RWPE1 (cell line): ENCODE measurements around the gene PKHD1.

Source experiments
- CTCF ChIA-PET: fragments of 350-600 bp; sonication (Branson Sonifier 250); formaldehyde crosslinking; extraction: SDS; loops from one replicate; lab custom pipeline; 2021; lab: Yijun Ruan, JAX
- POLR2A ChIA-PET: fragments of 400-600 bp; formaldehyde crosslinking; extraction: SDS; loops from one replicate; lab custom pipeline; 2020; ENCODE audit warnings: antibody characterized with exemption; ENCODE audit not compliant: low non-redundant PET; lab: Yijun Ruan, JAX
- DNase-seq: peaks from one replicate; pipeline ENCODE4 v3.0.0; 2012; ENCODE audit warnings: low spot score
- H3K27ac ChIP-seq: fragments of 450-650 bp; 2 replicates; pipeline ENCODE4 v1.5.1; 2017
- TF ChIP-seq, protein P1 (sequence below): fragments of 450-650 bp; conservative IDR thresholded peaks from 2 replicates; pipeline ENCODE4 v1.5.1; 2017; ENCODE audit warnings: low read depth, mild to moderate bottlenecking

PKHD1 gene

DNA sequence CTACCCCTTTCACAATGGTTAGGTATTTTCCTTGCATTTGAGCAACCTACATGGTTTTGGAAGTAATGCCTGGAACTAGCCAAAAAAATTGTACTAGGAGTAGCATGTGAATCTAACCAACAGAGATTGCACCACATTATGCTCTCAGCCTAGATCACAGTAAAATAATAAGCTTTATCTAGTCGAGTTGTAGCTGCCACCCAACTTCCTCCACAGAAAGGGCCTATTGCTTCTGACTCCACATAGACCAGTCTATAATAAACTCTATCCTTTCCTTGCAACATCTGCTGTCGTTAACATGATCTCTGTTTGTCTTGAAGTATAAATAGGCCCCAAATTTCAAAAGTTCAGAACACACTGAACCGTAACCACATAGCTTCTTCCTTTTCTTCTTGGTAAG is 375.5 kb downstream of the PKHD1 start:
- CTCF ChIA-PET = no interaction called here
- DNase-seq = no peak
- TF ChIP-seq, protein P1, sequence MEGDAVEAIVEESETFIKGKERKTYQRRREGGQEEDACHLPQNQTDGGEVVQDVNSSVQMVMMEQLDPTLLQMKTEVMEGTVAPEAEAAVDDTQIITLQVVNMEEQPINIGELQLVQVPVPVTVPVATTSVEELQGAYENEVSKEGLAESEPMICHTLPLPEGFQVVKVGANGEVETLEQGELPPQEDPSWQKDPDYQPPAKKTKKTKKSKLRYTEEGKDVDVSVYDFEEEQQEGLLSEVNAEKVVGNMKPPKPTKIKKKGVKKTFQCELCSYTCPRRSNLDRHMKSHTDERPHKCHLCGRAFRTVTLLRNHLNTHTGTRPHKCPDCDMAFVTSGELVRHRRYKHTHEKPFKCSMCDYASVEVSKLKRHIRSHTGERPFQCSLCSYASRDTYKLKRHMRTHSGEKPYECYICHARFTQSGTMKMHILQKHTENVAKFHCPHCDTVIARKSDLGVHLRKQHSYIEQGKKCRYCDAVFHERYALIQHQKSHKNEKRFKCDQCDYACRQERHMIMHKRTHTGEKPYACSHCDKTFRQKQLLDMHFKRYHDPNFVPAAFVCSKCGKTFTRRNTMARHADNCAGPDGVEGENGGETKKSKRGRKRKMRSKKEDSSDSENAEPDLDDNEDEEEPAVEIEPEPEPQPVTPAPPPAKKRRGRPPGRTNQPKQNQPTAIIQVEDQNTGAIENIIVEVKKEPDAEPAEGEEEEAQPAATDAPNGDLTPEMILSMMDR = no peak
- POLR2A ChIA-PET = no interaction called here
- H3K27ac ChIP-seq = no peak overlapping the region

DNA sequence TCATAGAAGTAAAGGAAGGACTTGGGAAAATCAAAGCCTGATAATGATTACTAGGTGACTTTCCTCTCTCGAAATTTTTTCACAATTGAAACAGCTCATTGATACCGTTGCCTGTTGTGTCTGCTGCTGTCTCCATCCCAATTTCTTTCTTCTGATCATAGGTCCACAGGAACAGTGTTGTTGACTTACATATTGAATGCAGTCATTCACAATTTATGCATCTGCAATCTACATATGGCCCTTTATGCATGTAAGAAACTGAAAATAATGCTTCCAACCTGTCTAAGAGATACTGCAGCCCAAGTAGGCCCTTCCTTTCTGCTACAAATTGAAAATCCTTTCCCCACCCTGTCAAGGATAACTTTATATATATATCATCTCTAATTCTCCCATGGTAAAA is 381.3 kb downstream of the PKHD1 start:
- H3K27ac ChIP-seq = no peak overlapping the region
- TF ChIP-seq, protein P1 = no peak
- DNase-seq = no peak
- ChIA-PET CTCF (no interaction called here), POLR2A (no interaction called here)

GRCh38 chr6:51704932-51705540 is 382.4 kb downstream of the PKHD1 start:
- ChIA-PET CTCF (no interaction called here), POLR2A (no interaction called here)
- TF ChIP-seq, protein P1 = no peak
- no peak overlapping the region for H3K27ac ChIP-seq
- DNase-seq = no peak

- ChIA-PET POLR2A (no interaction called here), CTCF (no interaction called here)
- TF ChIP-seq, protein P1 = no peak
- H3K27ac ChIP-seq = no peak overlapping the region
- no peak for DNase-seq
Measured at GRCh38 chr6:51702851-51703250, 384.6 kb downstream of the PKHD1 start.

DNA sequence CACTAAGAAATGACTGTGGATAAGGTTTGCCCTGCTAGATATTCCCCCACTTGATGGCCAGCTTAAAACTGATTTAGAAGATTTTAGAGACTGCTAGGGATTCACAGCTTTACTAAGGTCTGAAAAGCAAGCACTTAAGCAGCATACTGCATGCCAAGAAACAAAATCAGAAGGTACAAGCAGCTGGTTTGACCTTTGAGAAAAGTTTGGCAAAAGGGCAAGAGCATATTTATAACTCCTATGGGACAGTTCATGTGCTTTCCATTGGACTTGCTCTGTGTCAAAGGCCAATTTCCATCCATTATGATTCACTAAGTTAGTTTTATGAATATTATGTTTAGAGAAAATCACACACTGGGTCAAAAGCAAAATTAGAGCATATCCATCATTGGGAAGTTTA is 402.8 kb downstream of the PKHD1 start:
- no peak overlapping the region for H3K27ac ChIP-seq
- CTCF ChIA-PET = no interaction called here
- POLR2A ChIA-PET = no interaction called here
- TF ChIP-seq, protein P1 = no peak
- DNase-seq = no peak

GRCh38 chr6:51684038-51684437 is 403.4 kb downstream of the PKHD1 start:
- TF ChIP-seq, protein P1 = no peak
- DNase-seq = no peak
- H3K27ac ChIP-seq = no peak overlapping the region
- POLR2A ChIA-PET = no interaction called here
- CTCF ChIA-PET = no interaction called here
